ENCODE data around the gene RAPGEF4.

The RAPGEF4 gene

DNA sequence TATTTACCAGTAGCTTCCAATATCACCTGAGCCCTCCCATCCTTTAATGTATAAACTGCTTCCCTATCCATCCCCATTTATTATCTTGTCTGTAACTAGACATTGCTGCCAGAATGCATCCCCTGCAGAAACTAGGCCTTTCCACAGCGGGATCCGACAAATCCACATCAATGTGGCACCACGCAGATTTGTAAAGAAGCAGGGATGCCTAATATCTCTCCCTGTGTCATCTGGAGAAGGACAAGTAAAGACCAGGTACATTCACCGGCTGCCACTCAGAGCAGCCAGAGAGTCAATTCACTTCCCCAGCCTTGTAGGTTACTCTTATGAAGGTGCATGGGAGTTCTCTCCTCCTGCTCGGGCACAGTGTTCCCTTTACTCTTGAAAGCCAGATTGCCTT lies 241.2 kb downstream of the RAPGEF4 start:
- DNase-seq: no peak

DNA sequence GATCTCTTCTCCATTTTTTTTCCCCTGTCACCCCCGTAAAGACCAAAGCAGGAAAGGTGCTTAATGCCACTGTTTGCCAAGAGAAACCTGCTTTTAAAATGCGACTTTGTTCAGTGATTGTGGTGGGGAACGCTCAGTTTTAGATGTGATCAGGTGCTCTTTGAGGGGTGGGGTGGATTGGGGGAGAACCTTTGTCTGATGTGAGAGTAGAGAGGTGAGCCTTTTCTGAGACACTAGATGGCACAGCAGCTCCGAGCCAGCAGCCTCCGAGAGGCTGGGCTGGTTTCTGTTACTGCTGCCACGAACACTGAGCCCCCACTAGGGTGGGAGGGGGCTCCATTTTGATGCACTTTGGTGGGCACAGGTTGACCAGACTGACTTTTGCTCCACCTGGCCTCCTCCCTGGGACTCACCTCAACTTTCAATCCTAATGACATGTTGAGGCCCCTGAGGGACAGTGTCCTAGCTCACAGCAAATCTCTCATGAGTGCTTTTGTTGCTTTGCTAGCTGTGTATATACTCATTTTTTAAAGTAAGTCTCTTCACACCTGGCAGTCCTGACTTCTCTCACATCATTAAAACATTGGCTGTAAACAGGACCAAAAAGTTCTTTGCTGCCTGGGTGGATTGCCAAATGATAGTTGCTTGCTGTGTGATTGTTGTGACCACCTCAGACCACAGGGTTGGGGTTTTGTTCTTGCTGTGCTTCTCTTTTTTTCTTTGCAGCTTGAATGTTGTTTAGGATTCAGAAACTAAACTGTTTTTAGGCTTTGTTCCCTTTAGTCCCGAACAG lies 241.8 kb downstream of the RAPGEF4 start:
- no peak for DNase-seq

DNA sequence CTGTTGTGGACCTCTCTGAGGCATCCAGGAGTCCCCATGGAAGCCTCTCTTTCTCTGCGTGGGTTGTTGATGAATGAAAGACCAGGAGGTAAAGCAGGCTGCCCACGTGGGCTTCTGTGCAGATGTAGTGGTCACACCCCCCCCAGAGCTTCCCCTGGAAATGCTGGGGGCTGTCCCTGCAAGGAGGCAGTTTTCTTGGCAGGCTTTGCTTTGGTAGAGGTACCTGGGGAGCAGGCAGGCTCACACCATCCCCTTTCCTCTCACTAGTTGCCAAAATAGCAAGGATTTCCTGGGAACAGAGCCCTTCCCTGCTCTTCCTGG lies 242.4 kb downstream of the RAPGEF4 start:
- no peak for DNase-seq

DNA sequence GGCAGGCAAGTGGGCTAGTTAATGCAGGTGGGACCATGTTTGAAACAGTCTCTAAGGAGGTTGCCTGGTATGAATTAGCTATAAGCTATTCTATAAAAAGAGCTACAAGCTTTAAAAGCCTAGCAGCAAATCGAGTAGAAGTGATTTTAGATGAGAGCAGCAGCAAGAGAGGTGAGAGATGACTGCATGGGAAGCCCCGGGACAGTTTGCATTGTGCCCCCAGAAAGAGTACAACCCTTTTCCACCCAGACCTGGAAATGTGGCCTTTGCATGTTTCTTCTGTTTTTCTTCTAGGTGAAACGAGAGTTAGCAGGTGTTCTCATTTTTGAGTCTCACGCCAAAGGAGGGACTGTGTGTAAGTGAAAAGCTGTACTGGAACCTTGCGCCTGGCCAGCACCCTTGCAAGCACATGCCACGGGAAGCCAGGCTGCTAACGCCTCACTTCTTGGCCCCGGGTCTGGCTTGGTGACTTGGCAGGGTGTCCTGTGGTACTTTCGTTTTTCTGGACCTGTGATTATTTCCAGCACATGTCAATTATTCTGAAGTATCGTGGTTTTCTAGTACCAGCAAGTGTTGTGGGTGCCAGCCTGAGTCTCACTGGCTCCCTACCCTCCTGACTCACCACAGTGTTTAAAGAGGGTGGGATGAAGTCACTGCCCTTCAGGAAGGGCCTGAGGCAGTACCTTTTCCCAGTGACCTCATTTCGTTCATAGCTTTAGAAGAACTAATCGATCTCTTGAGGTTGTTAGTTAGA lies 249.7 kb downstream of the RAPGEF4 start:
- no peak for DNase-seq

DNA sequence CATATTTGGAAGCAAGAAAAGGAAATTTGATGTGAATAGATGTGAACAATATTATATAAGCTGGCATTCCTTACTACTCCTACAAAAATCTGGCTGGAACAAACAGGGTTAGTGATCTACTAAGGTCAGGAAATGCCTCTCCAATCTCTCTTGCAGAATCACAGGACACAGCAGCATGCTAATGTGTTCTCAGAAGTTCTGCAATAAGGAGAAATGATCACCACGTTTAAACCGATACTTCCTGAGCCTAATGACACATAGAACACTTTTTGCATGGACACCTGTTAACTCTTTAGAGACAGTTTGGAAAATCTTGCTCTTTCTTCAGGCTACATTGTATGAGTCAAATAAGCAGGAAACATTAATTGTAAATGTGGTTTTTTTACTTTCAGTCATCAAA lies 250.4 kb downstream of the RAPGEF4 start:
- no peak for DNase-seq

DNA sequence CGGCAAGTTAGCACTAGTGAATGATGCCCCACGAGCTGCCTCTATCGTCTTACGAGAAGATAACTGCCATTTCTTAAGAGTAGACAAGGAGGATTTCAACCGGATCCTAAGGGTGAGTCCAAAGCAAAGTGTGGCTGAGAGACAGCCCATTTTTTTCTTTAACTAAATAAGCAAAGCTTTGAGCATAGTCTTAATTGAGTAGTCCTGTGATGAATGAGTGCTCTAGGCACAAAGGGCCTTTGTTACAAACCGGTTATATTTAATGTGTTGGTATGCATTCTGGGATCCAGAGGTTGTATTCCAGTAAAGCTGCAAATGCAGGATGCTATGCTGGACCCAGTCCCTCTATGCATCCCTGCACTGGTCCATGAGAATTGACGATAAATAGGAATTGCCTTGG lies 253.1 kb downstream of the RAPGEF4 start:
- no peak for DNase-seq

DNA sequence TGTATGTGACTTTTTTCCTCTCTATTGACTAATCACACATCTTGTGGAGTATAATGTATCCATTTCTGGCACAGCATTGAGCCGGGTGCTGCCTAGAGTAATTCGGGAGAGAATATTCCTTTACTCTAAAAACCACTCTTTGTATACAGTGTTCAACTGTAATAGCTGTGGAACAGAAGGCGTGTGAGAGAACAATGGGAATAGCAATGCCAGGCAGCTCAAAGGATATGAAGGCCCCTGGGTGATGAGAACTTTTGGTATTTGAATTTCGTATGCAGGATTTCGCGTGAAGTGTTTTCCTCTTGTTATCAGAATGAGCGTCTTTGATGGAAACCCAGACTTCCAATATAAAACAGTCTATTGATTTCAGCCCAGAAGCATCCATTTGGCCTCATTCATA lies 255.4 kb downstream of the RAPGEF4 start:
- no peak for DNase-seq

DNA sequence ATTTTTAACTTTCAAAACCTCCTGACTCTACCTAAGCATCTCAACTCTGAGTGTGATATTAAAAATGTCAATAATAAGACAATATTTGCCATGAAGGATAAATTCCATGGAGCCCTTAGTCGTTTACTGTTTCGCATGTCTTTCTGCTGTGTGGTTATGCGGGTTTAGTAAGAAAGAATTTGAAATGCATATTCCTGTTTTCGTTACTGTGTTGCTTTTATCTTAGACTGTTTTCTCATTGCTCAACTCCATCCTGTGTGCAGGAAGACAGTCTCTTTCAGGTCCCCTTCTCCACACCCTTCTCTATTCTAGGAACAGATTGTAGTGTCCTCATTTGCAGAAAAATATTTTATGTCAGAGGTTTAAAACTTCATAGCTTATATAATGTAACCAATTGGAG lies 257.5 kb downstream of the RAPGEF4 start:
- no peak for DNase-seq

DNA sequence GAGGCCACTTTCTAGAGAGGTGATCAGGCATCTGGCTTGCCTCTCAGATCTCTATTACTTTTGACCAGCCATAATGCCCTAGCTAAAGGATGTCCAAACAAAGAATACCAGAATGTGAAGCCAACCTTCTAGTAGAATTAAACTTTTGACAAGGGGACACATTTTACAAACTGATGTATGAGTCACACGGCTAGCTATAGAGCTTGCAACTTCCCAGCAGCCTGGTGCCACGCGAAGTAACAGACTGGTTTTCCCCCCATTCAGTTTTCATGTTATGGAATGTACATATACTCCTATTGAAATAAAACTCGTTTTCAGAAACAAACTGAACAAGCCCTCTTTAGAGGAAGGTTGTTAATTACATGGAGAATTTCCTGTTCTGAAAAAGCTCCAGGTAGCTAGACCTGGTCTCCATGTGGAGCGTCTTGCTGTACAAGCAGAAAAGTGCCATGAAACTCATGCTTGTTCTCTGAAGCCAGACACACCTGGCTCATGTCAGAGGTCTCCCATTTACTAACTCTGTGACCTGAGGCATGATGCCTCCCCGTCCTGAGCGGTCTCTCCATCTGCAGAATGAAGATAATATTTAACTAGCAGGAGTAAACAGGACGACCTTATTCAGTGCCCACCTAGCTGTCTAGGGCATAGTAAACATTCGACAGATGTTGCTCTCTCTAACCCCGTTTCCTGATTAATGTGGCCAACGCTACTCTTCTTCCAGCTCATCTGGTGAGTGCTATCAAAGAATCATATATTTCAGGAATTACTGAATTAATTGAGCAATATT lies 258.5 kb downstream of the RAPGEF4 start:
- DNase-seq: no peak

DNA sequence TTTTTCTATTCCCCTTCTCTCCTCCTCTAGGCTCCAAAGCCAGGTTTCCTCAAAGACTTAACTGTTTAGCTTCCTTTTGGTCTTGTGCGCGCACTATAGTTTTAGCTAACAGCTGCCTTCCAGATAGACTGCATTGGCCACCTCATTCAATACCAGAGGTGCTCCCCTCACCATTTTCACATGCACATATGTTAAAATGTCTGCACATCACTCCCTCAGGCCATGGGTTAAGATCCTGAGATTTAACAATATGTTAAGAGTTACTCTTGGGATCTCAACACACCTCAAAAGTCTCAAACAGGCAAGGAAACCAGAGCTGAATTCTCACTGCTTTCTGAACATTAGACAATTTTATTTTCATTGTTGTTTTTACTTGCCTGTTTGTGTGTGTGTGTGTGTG lies 259.2 kb downstream of the RAPGEF4 start:
- no peak for DNase-seq

DNA sequence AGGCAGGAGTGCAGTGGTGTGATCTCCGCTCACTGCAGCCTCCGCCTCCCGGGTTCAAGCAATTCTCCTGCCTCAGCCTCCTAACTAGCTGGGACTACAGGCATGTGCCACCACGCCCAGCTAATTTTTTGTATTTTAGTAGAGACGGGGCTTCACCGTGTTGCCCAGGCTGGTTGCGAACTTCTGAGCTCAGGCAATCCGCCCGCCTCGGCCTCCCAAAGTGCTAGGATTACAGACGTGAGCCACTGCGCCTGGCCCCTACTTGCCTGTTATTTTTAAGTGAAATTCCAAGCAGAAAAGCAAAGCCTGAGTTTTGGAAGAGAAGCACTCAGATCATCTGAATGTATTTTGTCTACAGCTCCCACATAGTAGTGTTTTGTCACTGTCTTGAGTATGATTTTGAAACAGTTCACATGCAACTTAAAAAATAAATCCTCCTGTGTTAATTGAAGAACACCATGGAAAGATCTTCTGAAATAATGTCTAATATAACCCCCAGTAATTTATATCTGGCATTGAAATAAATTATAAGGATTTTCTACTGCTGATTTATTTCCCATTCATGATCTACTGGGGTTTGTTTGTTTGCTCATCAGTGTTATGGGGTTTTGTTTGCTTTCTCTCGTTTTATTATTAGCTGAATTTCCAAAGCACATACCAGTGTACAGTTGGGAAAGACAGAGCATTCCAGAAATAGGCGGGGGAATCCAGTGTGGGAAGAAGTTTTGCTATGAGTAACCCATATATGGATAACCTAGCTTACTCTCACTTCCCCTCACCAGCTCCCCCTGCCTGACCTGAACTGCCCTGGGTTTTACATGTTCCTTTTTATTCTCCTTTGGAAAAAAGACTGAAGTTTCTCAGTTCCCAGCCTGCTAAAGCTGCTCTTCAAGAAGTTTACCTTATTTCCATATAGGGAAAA lies 259.9 kb downstream of the RAPGEF4 start:
- DNase-seq: no peak

DNA sequence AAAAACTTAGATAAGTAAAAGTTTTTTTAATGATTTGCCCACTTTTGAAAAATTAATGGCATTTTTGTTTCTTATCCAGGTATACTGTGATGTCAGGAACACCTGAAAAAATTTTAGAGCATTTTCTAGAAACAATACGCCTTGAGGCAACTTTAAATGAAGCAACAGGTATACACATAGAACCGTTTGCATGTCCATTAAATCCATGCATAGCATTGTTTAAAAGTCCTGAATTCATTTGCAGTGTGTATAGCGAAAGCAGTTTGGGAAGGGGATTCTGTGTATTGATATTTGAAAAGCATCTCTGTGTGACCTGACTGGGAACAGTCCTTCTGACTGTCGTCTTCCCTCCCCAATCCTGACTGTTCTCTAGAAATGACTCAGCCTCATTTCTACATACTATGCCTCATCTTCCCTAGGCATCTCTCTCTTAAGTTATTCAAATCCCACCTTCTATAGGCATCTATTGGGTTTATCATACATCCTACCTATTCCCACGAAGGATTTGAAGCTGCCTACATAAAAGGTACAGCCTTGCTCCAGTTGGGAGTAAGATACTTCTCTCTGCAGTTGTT lies 260.8 kb downstream of the RAPGEF4 start:
- DNase-seq: no peak

DNA sequence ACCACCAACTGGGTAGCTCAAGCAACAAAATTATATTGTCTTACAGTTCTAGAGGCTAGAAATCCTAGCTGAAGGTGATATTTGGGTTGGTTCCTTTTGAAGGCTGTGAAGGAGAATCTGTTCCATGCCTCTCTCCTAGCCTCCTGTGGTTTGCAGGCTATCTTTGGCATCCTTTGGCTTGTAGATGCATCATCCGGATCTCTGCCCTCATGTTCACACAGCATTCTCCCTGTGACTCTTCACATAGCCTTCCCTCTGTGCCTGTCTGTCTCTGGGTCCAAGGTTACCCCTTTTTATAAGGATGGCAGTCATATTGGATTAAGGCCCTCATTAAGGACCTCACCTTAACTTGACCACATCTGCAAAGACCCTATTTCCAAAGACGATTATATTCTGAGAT lies 261.4 kb downstream of the RAPGEF4 start:
- no peak for DNase-seq

DNA sequence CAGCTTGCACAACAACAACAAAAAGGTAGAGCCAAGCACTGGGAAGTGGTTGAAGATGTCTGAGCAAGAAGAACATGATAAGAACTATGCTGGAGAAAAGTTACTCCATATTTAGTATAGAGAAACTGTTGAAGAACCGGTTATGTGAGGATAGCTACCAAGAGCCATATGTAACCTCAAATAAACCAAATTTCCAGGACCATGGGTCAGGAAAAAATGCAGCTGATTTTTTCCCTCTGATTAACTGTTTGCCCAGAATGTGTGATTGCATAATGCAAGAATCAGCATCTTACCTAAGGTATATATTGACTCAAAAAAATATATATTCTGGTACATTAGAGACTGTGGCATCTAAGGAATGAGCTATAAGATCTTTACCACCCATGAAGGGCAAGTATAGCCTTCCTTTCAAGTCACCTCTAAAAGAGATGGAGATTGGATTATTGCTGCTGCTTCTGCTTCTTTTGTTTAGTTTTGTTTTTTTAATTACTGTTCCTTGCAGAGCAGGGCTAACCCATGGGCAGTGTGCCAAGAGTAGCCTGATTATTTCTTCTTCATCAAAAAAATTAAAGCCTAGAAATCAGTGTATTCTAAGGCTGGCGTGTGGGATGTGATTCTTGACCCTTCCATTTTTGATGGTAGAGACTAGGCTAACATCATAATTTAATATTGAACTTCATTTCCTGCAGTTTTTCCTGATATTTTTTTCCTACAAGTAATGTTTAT lies 263.1 kb downstream of the RAPGEF4 start:
- DNase-seq: no peak

DNA sequence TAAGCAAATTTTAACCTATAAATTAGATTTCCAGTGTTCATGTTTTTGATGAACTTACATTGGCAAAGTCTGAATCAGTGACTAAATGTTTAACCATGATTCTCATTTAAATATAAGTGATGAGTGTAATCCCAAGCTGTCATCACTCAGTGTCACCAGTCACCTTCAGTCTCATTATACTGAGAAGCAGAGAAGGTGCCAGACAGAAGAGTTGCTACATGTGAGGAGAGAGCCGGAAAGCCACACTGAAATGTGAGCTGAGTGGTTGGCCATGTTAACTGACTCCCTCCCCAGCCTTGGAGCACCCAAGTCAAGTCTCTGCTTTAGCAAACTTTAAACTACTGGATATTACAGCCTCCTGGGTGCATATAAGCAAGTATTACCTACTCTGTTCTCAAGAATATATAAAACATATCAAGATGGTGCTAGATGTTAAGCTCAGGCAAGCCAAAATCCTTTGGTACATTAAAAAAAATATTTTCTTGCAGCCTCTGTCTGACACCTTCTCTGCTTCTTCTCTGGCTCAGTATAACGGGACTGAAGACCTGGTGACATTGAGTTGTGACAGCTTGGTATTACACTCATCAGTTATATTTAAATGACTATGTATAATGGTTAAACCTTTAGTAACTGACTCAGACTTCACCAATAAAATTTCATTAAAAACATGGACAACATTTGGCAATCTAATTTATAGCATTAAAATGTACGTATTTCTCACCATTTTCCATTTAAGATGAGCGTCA lies 264.2 kb downstream of the RAPGEF4 start:
- DNase-seq: no peak

DNA sequence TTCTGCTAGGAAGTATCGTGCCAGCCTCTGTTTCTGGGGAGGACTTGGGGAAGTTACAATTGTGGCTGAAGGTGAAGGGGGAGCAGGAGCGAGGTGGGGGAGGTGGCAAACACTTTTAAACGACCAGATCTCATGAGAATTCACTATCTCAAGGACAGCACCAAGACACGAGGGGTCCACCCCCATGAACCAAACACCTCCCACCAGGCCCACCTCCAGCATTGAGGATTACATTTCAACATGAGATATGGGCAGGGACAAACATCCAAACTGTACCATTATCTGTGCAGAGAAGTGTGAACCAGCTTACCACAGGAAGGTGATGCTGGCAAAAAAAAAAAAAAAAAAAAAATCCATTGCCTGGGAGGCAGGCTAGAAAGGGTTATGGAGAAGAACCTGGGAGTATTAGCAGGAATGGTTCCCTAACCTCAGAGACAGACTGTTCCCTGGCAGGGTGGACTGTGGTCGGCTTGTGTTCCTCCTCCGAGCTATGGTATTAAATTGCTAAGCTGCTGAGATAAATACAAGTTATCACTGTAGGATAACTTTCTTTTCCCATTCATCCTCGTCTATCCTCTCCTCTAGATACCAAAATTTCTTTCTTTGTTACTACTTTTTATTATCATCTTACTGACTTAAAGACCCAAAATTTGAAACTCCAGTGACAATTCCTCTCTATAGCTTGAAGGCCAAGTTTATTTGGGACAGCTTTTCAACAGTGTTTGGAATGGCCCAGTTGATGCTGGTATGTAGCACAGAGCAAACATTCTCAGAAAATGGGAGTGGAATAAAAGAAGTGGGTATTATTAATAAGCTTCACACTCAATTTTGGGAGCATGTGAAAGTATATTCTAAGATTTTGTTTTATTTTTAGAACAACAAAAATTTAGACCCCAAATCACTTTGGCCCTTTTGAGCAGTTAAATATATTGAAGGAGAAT lies 266.3 kb downstream of the RAPGEF4 start:
- DNase-seq: no peak

DNA sequence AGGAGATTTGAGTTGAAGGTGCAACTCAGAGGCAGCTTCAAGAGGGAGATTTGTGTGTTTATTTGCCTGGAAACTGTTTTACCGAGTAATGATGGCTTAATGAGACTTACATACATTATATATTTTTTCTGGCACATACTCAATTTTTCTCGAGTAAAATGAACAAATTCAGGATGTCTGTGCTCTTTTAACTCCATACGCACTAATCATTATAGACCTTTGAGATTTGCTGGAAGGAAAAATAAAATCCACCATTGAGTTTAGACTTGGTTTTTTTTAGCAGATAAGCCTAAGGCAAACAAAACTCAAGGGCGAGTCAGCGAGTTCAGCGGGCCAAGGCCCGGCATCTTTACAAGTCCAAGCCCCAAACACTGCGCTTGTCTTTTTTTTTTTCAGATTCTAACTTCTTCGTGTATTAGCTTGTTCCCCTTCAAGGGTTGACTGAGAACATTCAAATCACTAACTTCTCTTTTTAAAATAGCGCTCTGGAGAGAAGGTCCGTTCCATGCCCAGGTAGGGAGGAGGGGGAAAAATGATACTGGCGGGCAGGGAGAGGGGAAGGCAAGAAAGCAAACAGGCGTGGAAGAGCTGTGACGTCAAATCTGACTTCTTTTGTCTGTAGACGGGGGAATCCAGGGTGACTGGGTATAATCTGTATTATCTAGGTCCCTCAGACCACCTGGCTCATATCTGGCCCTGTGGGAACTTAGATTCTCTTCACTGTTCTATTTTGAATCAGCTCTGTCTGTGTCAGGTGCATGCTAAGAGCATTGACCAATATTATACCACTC lies 267.3 kb downstream of the RAPGEF4 start:
- DNase-seq: no peak

DNA sequence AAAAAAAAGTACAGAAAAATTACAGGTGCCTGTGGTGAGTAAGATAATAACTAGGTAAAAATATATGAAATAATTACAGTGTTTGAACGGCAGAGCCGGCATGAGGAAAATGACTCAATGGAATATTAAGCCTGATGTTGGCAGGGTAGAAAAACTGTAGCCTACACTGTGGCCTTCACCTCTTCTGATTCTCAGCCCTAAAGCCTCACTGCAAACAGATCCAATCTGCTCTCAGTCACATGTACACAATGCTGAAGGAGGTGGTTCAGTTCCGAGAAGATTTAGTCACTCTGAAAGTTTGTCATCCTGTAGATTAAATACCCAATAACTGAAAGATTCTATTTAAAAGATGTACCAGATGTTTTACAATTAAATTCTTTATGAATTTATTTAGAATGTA lies 273.1 kb downstream of the RAPGEF4 start:
- DNase-seq: peak; percentile 52 to 76

DNA sequence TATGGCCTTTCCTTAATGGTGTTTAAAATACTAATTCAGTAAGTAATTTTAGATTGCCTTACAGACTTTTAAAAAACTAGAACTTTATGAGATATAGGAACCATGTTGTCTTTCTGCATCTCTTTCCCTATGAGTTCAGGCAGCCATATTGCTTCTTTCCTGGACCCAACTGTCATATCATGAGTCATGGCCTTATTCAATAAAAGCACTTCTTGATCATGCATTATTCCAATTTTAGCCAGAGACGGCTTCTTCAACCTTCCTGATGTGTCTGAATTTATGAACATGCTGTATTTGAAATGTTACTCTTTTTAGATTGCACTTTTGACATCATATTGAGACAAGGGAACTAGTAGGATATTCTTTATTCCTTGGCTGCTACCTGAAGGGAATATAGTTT lies 274.6 kb downstream of the RAPGEF4 start:
- DNase-seq: no peak
